Kidney (tissue), 14 donors: Measurements from ENCODE around the gene FAM110A. TPM values are rescaled to one million over a fixed set of nuclear protein-coding genes. Genes with fewer than 3 reads are reported as not detected.

ENCODE experiments used
- DNase-seq, 5 donors: peaks; one replicate each; pipeline ENCODE4 v3.0.0-alpha.2; 2013 to 2020
- FAIRE-seq: peaks from 2 replicates; lab custom pipeline; 2012; peaks lifted over from hg19 to GRCh38; lab: Jason Lieb, UNC
- H3K27ac ChIP-seq, 2 donors: one replicate each; pipeline ENCODE4 v1.7.0; 2013; ENCODE audit warnings: low read depth in 2 of 2, low read length in 2 of 2, inconsistent platforms in 1 of 2
- H3K27me3 ChIP-seq: one replicate; pipeline ENCODE4 v1.7.1; 2013; ENCODE audit warnings: low read length, inconsistent platforms; ENCODE audit not compliant: control insufficient read depth, insufficient read depth
- H3K36me3 ChIP-seq, 3 donors: one replicate each; pipeline versions ENCODE4 v1.7.0 to v1.7.1; 2013; ENCODE audit warnings: low read length in 3 of 3, control low read depth in 1 of 3, inconsistent platforms in 1 of 3; ENCODE audit not compliant: insufficient read depth in 3 of 3, control insufficient read depth in 2 of 3
- H3K4me1 ChIP-seq, 3 donors: one replicate each; pipeline versions ENCODE4 v1.7.0 to v1.7.1; 2013; ENCODE audit warnings: low read length in 3 of 3, inconsistent platforms in 1 of 3, low read depth in 1 of 3; ENCODE audit not compliant: control insufficient read depth in 2 of 3, insufficient read depth in 2 of 3
- H3K4me3 ChIP-seq, 3 donors: one replicate each; pipeline versions ENCODE4 v1.7.0 to v1.8.1; 2013; ENCODE audit warnings: low read length in 3 of 3, control low read depth in 1 of 3, inconsistent platforms in 1 of 3
- H3K9ac ChIP-seq, 3 donors: one replicate each; pipeline versions ENCODE4 v1.7.0 to v1.7.1; 2013; ENCODE audit warnings: low read length in 3 of 3, control low read depth in 1 of 3, inconsistent platforms in 1 of 3
- H3K9me3 ChIP-seq, 3 donors: one replicate each; pipeline versions ENCODE4 v1.7.0 to v1.7.1; 2013; ENCODE audit warnings: low read length in 3 of 3, control low read depth in 1 of 3, inconsistent platforms in 1 of 3; ENCODE audit not compliant: control insufficient read depth in 2 of 3, insufficient read depth in 1 of 3
- intact Hi-C: fragments of 100-400 bp; cut with DNase I; formaldehyde crosslinking; loops from one replicate; pipeline ENCODE4 v1.11.1; 2022
- polyA plus RNA-seq: library from polyadenylated mRNA; stranded (reverse); fragments of 350-450 nt; fragmentation: Illumina TruSeq; extraction: RNeasy Lipid Tissue Mini Kit (QIAGEN cat#74804); gene quantifications from one replicate; pipeline ENCODE4 v1.2.3, GENCODE V29; 2014; ENCODE audit warnings: low read depth, low replicate concordance; ENCODE audit not compliant: insufficient read depth
- total RNA-seq: library from RNA; stranded (reverse); fragmentation: NEBNext Ultra II Directional; extraction: Animal tissue kit (Norgen Biotek cat#: 25700); gene quantifications from one replicate; pipeline ENCODE4 v1.2.1, GENCODE V29; 2021
- TF ChIP-seq, protein P1 (sequence below): IDR thresholded peaks from 3 replicates; pipeline ENCODE4 v1.5.1; 2012; ENCODE audit warnings: mild to moderate bottlenecking, moderate library complexity, borderline replicate concordance; ENCODE audit not compliant: insufficient read depth; ENCODE audit errors: extremely low read depth
- donor health status: control.
- donor health status: control.
- donor health status: control.
- donor health status: control.
- donor health status: control.
- donor health status: DM: yes; HTN: yes; CAD: no.
- donor health status: Normal renal cell carcinoma (clear cell type).

The FAM110A gene
- total and polyA plus RNA-seq, 2 donors from 2014 or later: 10.2 to 12.6 TPM

DNA sequence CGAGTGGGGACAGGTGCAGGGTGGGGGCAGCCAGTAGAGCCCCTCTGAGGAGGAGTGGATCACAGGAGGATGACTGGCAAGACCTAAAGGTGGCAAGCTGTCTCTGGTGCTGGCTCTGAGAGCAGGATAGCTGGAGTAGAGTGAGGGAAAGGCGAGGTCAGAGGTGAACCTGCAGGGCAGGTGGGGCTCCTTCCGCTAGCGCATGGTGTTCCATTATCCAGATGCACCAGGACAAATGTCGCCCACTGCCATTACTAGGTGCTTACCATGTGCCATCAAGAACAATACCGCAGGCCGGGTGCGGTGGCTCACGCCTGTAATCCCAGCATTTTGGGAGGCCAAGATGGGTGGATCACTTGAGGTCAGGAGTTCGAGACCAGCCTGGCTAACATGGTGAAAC is 18.3 kb upstream of the FAM110A start:
- DNase-seq (peak in 1 of 5 donors; percentile 51), FAIRE-seq (no peak)
- Histone ChIP-seq H3K4me3 (no peak overlapping the region), H3K27ac (no peak overlapping the region), H3K9me3 (no peaks in the 10 kb centered on the region), H3K4me1 (no peaks in the 10 kb centered on the region), H3K27me3 (no peaks in the 10 kb centered on the region), H3K9ac (no peak overlapping the region), H3K36me3 (no peaks in the 10 kb centered on the region)
- intact Hi-C loops: loop anchor here (5.0 kb wide), 1 partner anchor 142 kb away; no protein-coding TSS in a partner anchor
- TF ChIP-seq, protein P1, sequence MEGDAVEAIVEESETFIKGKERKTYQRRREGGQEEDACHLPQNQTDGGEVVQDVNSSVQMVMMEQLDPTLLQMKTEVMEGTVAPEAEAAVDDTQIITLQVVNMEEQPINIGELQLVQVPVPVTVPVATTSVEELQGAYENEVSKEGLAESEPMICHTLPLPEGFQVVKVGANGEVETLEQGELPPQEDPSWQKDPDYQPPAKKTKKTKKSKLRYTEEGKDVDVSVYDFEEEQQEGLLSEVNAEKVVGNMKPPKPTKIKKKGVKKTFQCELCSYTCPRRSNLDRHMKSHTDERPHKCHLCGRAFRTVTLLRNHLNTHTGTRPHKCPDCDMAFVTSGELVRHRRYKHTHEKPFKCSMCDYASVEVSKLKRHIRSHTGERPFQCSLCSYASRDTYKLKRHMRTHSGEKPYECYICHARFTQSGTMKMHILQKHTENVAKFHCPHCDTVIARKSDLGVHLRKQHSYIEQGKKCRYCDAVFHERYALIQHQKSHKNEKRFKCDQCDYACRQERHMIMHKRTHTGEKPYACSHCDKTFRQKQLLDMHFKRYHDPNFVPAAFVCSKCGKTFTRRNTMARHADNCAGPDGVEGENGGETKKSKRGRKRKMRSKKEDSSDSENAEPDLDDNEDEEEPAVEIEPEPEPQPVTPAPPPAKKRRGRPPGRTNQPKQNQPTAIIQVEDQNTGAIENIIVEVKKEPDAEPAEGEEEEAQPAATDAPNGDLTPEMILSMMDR: no peak

DNA sequence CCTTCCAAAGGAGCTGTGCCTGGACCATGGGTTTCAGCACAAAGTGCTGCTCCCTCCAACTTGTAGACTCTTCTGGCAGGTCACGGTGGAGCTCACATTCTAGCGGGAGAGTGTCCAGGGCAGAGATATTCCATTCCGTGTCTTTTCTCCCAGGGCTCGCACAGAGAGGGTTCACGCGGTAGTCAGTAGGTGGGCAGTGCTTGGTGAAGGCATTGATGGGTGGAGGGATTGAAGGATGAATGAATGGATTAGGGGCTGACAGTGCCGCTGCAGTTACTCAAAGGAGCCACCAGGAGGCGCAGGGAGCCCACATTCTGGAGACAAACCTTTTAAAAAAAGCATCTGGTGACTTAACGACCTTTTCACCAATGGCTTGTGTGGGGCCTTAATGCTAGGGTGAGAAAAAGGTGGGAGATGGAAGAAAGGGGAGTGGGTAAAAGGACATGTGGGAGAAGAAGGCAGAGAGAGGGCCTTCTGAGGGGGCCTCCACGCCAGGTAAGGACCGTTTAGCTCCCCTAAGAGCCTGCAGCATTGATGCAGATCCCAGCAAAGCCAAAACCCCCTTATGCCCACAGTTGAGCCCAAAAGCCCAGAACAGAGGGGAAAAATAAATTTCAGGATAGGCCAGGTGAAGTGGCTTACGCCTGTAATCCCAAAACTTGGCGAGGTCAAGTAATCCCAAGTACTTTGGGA is 17.5 kb upstream of the FAM110A start:
- no peak overlapping the region for H3K27ac ChIP-seq
- no peak overlapping the region for H3K9ac ChIP-seq
- TF ChIP-seq, protein P1: peak; percentile 99
- DNase-seq (peak; percentile 62 to 83 (median 65)), FAIRE-seq (no peak)
- intact Hi-C loops: loop anchor here (5.0 kb wide), 1 partner anchor 141 kb away; no protein-coding TSS in a partner anchor
- H3K9me3 ChIP-seq: no peaks in the 10 kb centered on the region
- H3K4me1 ChIP-seq: no peaks in the 10 kb centered on the region
- H3K27me3 ChIP-seq: no peaks in the 10 kb centered on the region
- no peak overlapping the region for H3K4me3 ChIP-seq
- no peaks in the 10 kb centered on the region for H3K36me3 ChIP-seq

DNA sequence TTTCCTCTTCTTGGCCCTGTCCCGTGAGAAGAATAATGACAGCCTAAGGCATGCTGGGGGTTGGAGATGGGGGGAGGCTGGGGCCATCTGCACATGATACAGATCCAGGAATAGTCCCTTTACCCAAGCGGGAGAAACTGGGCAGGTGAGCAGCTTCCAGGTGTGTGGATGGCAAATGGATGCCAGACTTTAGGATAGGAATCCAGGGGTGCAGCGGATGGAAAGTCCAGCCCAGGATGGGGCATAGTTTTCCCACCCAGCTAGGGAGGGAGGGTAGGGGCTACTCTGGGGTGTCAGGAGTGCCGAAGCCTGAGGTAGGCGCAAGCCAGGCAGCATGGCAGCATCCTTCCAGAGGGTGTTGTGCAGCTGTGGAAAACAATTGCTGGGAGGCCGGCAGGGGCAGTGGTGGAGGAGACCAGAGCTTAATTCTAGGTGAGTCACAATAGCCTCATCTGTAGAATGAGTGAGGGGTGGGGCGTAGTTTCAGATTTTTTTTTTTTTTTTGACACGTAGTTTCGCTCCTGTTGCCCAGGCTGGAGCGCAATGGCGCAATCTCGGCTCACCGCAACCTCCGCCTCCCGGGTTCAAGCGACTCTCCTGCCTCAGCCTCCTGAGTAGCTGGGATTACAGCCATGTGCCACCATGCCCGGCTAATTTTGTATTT is 15.4 kb upstream of the FAM110A start:
- no peak for FAIRE-seq
- intact Hi-C loops: loop anchor here (5.0 kb wide), 1 partner anchor 139 kb away; no protein-coding TSS in a partner anchor
- H3K4me3 ChIP-seq: no peak overlapping the region
- DNase-seq: peak in 1 of 5 donors; percentile 45
- TF ChIP-seq, protein P1: no peak
- H3K9me3 ChIP-seq: no peaks in the 10 kb centered on the region
- no peaks in the 10 kb centered on the region for H3K27me3 ChIP-seq
- no peak overlapping the region for H3K27ac ChIP-seq
- H3K4me1 ChIP-seq: peaks cover 0 to under 1% (median 0%) of the 10 kb centered on the region in 3 donors
- no peak overlapping the region for H3K9ac ChIP-seq
- no peaks in the 10 kb centered on the region for H3K36me3 ChIP-seq
